ENCODE data around the gene ZNF423. TPM values are rescaled to one million over a fixed set of nuclear protein-coding genes. Genes with fewer than 3 reads are reported as not detected.

Gene ZNF423
- total RNA-seq, 6 experiments from 2014 or later, result 0.43 to 1.2 (median 0.89) TPM

DNA sequence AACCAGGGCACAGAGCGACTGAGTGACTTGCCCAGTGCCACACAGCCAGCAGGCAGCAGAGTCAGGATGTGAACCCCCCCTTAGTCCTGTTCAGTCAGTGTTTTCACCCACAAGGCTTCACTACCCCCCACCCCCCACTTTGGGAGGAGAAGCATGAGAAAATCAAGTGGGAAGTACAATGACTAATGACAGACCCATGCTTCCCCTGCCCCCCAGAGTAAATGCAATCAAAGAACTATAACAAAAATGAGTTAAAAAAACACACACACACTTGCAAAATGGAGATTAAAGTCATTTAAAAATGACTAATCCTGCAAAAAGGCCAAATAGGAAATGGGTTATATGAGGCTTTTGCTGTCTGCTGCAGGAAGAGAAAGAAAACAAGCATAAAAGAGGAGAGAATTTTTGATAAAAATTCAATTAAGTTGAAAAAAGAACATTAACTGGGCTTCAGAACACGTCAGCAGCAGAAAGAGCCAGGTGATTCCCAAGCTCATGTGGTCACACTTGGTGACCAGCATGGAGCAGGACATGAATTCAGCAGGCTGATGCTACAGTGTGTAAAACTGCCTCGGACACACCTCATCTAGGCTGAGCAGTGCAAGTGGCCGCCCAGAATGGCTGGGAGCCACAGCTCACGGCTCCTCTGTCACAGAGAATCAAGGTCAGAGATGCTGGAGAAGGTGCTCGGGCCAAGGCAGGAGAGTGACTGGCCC is 212.3 kb downstream of the ZNF423 start:
- no peak for DNase-seq
- peak in 1 of 4 donors; percentile 14 for ATAC-seq
- Histone ChIP-seq H3K4me3 (no peak overlapping the region), H3K36me3 (no peaks in the 10 kb centered on the region), H3K27me3 (no peaks in the 10 kb centered on the region), H3K27ac (no peak overlapping the region), H3K9me3 (no peaks in the 10 kb centered on the region), H3K4me1 (no peaks in the 10 kb centered on the region)
- no peak for TF ChIP-seq POLR2A (IDR thresholded peaks at IDR 0.05)
- TF ChIP-seq, protein P1, sequence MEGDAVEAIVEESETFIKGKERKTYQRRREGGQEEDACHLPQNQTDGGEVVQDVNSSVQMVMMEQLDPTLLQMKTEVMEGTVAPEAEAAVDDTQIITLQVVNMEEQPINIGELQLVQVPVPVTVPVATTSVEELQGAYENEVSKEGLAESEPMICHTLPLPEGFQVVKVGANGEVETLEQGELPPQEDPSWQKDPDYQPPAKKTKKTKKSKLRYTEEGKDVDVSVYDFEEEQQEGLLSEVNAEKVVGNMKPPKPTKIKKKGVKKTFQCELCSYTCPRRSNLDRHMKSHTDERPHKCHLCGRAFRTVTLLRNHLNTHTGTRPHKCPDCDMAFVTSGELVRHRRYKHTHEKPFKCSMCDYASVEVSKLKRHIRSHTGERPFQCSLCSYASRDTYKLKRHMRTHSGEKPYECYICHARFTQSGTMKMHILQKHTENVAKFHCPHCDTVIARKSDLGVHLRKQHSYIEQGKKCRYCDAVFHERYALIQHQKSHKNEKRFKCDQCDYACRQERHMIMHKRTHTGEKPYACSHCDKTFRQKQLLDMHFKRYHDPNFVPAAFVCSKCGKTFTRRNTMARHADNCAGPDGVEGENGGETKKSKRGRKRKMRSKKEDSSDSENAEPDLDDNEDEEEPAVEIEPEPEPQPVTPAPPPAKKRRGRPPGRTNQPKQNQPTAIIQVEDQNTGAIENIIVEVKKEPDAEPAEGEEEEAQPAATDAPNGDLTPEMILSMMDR (IDR thresholded peaks at IDR 0.05), result no peak
- 53% methylated on average over 4 of the region's 6 CpGs for WGBS (ENCODE audit: insufficient coverage, low coverage, low lambda C conversion rate, missing lambda C conversion rate)
- intact Hi-C loops (cut with DNase I), result no loop called here

DNA sequence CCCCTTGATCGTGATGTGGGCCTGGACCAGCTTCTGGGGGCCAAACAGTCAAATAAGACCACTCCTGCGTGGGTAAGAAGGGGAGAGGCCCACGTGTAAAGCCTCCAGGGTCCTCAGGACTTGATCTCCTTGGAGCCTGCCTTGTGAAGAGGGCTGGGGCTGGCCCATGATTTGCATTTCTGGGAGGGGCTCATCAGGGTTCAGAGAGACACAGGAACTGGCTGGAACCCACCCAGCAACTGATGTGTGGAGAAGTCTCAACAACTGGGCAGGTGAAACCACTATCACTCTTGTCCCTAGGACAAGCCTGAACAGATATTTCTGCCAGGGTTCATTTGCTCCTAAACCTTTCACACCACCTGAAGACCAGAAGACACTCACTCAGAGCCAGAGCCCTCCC is 214.7 kb downstream of the ZNF423 start:
- WGBS (ENCODE audit: insufficient coverage, low coverage, low lambda C conversion rate, missing lambda C conversion rate), result 50% methylated on average over 1 of the region's 3 CpGs
- no peak for DNase-seq
- H3K4me3 ChIP-seq, result no peak overlapping the region
- H3K36me3 ChIP-seq, result no peaks in the 10 kb centered on the region
- no peaks in the 10 kb centered on the region for H3K27me3 ChIP-seq
- no peak for TF ChIP-seq POLR2A (IDR thresholded peaks at IDR 0.05)
- TF ChIP-seq, protein P1 (IDR thresholded peaks at IDR 0.05), result no peak
- no peaks in the 10 kb centered on the region for H3K9me3 ChIP-seq
- H3K27ac ChIP-seq, result no peak overlapping the region
- ATAC-seq, result no peak
- intact Hi-C loops (cut with DNase I), result no loop called here
- no peaks in the 10 kb centered on the region for H3K4me1 ChIP-seq

DNA sequence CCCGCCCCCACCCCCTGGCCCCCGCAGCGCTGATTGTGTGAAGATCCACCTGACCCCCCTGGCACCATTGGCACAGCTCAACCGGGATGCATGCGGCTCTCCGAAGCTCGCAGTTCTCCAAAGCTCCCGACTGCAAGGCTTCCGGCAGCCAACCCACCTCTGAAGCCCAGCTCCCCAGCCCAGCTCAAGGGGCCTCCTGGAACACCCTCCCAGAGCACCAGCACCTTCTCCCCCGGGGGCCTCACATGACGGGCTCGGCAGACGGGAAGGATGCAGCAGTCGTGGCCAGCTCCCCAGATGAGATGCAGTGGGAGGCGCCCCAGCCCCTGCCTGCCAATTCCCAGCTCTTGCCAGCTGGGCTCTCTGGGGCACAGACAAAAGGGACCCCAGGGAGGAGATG is 215.3 kb downstream of the ZNF423 start:
- 17% methylated on average over 1 of the region's 15 CpGs for WGBS (ENCODE audit: insufficient coverage, low coverage, low lambda C conversion rate, missing lambda C conversion rate)
- DNase-seq, result no peak

DNA sequence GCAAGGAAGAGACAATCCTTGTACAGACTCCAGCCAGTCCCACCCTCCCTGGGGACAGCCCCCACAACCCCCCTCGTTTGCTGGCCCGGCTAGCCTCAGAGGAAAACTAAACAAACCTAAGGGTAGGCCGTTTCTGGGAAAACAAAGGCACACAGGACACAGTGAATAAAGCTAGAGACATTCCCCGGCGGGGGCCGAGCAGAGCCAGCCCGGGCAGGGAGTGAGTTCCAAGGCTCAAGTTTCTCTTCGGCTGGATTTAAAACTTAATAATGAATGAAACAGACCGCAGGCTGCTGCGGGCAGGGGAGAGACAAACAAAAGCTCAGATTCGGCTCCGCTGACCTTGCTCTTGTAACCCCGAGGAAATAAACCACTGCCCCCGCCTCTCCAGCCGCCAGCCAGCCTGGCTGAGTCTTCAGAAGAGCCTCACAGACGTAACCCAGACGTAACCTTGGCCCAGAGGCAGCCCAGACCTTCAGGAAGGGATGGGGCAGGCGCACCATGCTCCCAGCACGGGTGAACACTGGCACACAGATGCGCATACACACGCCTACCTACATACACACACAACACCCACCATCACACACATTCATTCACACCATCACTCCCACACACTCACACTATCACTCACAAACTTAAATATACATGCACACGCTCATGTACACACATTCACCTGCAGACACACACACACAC is 216.0 kb downstream of the ZNF423 start:
- intact Hi-C loops (cut with DNase I), result no loop called here
- WGBS (ENCODE audit: insufficient coverage, low coverage, low lambda C conversion rate, missing lambda C conversion rate), result 20% methylated on average over 14 of the region's 22 CpGs
- ATAC-seq (peak in 1 of 4 donors; percentile 16), DNase-seq (no peak)
- no peak for TF ChIP-seq POLR2A (IDR thresholded peaks at IDR 0.05)
- TF ChIP-seq, protein P1 (IDR thresholded peaks at IDR 0.05), result no peak
- H3K4me1 ChIP-seq, result no peaks in the 10 kb centered on the region
- H3K27me3 ChIP-seq, result no peaks in the 10 kb centered on the region
- no peaks in the 10 kb centered on the region for H3K9me3 ChIP-seq
- no peak overlapping the region for H3K27ac ChIP-seq
- no peak overlapping the region for H3K4me3 ChIP-seq
- no peaks in the 10 kb centered on the region for H3K36me3 ChIP-seq

More for the DNA sequence above, 215.3 kb downstream of the ZNF423 start:
- H3K36me3 ChIP-seq, result no peaks in the 10 kb centered on the region
- no peaks in the 10 kb centered on the region for H3K9me3 ChIP-seq
- H3K27me3 ChIP-seq, result no peaks in the 10 kb centered on the region
- TF ChIP-seq, protein P1 (IDR thresholded peaks at IDR 0.05), result no peak
- no peak for TF ChIP-seq POLR2A (IDR thresholded peaks at IDR 0.05)
- H3K27ac ChIP-seq, result no peak overlapping the region
- no peaks in the 10 kb centered on the region for H3K4me1 ChIP-seq
- ATAC-seq, result no peak
- H3K4me3 ChIP-seq, result no peak overlapping the region
- intact Hi-C loops (cut with DNase I), result no loop called here

All from right lobe of liver (tissue), 6 donors.